ENCODE measurements around the gene GADD45G. TPM values are rescaled to one million over a fixed set of nuclear protein-coding genes. Genes with fewer than 3 reads are reported as not detected.

The GADD45G gene
- total and polyA plus RNA-seq, 2 of the 8 experiments (the other 6 are each of a cell fraction or from before 2014, with no cell fraction given): 7.0 to 11.4 TPM

DNA sequence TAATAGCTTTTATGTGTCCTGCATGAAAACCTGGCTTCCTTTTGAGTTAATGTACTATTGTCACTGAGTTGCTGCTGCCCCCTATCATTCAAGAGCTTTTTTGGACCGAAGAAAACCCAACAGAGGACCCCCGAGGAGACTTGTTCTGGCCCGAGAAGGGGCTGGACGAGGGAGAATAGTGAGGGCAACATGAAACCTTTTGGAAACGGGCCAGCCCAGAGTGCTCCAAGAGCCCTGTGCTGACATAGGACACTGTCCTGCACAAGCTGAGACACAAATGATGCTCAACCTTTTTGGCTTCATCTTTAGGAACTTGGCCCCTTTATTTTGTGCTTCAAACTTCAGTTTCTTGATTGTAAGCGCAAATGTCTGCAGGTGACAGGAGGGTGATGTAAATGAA lies 4.0 kb upstream of the GADD45G start:
- Histone ChIP-seq H2BK15ac (ENCODE audit: low read length) (no peak overlapping the region), H3K23me2 (ENCODE audit: low read depth, low read length) (peaks cover 18% of the 10 kb centered on the region), H4K91ac (replicated peaks; ENCODE audit: insufficient read length, low read length) (no peak overlapping the region), H2AK5ac (ENCODE audit: low read depth, low read length) (no peak overlapping the region), H3K4me1 (replicated peaks in 1 of 4; ENCODE audit: control insufficient read depth in 3 of 4, insufficient read depth in 4 of 4, low read length in 3 of 4) (peaks cover 0 to 5% (median 2%) of the 10 kb centered on the region in 4 experiments; a peak in 4 of 7 replicates), H3K79me2 (ENCODE audit: control insufficient read depth in 1 of 2, insufficient read depth in 2 of 2, low read length in 2 of 2) (peaks cover 0 to 7% of the 10 kb centered on the region in 2 experiments; a peak in 1 of 4 replicates), H3K27me3 (replicated peaks in 1 of 4; ENCODE audit: control insufficient read depth in 3 of 4, extremely low read depth in 1 of 4, insufficient read depth in 3 of 4, low read length in 3 of 4) (peaks cover 0 to 11% (median 6%) of the 10 kb centered on the region in 4 experiments; a peak in 5 of 7 replicates), H3K14ac (ENCODE audit: insufficient read length) (no peak overlapping the region), H3K9ac (replicated peaks in 1 of 4; ENCODE audit: extremely low read depth in 1 of 4, low read depth in 3 of 4, low read length in 3 of 4) (no peak overlapping the region), H3K18ac (ENCODE audit: extremely low read depth, low read length) (no peak overlapping the region), H2BK12ac (ENCODE audit: low read depth, low read length) (no peak overlapping the region), H3K9me3 (ENCODE audit: insufficient read depth in 2 of 2, low read depth in 1 of 2, low read length in 1 of 2) (no peaks in the 10 kb centered on the region), H4K8ac (ENCODE audit: extremely low read depth, insufficient read depth, low read length) (no peak overlapping the region), H3K79me1 (ENCODE audit: low read depth, low read length) (no peaks in the 10 kb centered on the region), H3K4me3 (ENCODE audit: extremely low read depth in 1 of 4, insufficient read depth in 2 of 4, low read depth in 3 of 4, low read length in 4 of 4) (no peak overlapping the region), H4K20me1 (replicated peaks in 1 of 2; ENCODE audit: control insufficient read depth in 1 of 2, insufficient read depth in 2 of 2, low read length in 2 of 2) (peaks cover 3% of the 10 kb centered on the region in 2 experiments), H3K56ac (replicated peaks; ENCODE audit: insufficient read length, low read depth, low read length) (no peak overlapping the region), H4K5ac (ENCODE audit: insufficient read length, low read depth, low read length) (no peak overlapping the region), H3K23ac (ENCODE audit: insufficient read length) (no peak overlapping the region), H2BK20ac (ENCODE audit: low read length) (no peak overlapping the region), H3K4me2 (ENCODE audit: insufficient read depth in 1 of 2, low read depth in 2 of 2, low read length in 2 of 2) (no peak overlapping the region), H3K27ac (ENCODE audit: low read depth, low read length) (no peak overlapping the region), H3K36me3 (ENCODE audit: control insufficient read depth in 2 of 4, insufficient read depth in 4 of 4, low read length in 3 of 4) (peaks cover 0 to 4% (median under 1%) of the 10 kb centered on the region in 4 experiments; a peak in 1 of 8 replicates), H3K4ac (replicated peaks; ENCODE audit: insufficient read length, low read depth, low read length) (no peak overlapping the region), H2BK5ac (ENCODE audit: low read depth, low read length) (no peak overlapping the region), H2BK120ac (replicated peaks; ENCODE audit: low read depth, low read length) (no peak overlapping the region), H2AFZ (ENCODE audit: low read length) (no peak overlapping the region)
- WGBS, 2 experiments (ENCODE audit: extremely low coverage in 1 of 2, insufficient coverage in 1 of 2, insufficient read length in 1 of 2, insufficient replicate concordance in 2 of 2, low coverage in 1 of 2, low lambda C conversion rate in 2 of 2, missing lambda C conversion rate in 1 of 2): 73% methylated on average over 6 of the region's 6 CpGs; no CpG with 5 or more reads in 1 of the 2 experiments
- FAIRE-seq (no peak), DNase-seq (ENCODE audit: low read depth in 1 of 2, low spot score in 2 of 2) (peak in 1 of 2 experiments; percentile 32)
- TF ChIP-seq RFX5 (IDR thresholded peaks at IDR 0.05; ENCODE audit: borderline replicate concordance, low read depth, low read length) (no peak), POU5F1 (IDR thresholded peaks at IDR 0.05; ENCODE audit: low read depth, low read length) (no peak), KDM5A (IDR thresholded peaks at IDR 0.05; ENCODE audit: low read length) (no peak)
- POLR2A ChIA-PET (ENCODE audit: partially characterized antibody): interaction anchor here (4.9 to 6.2 kb wide), 2 partner anchors 8 to 77 kb away, joined by 35 to 89 read pairs; no protein-coding TSS in a partner anchor
- CTCF ChIA-PET (ENCODE audit: partially characterized antibody): interaction anchor here (0.5 to 6.4 kb wide), 42 partner anchors 8 to 520 kb away, joined by 3 to 149 read pairs (median 4); no protein-coding TSS in a partner anchor
